Thyroid gland (tissue), 4 donors: ENCODE results near the gene FARS2. TPM values are rescaled to one million over a fixed set of nuclear protein-coding genes. Genes with fewer than 3 reads are reported as not detected.

Source experiments
- DNase-seq, 2 donors: peaks; one replicate each; pipeline ENCODE4 v3.0.0-alpha.2; 2019
- H3K27ac ChIP-seq, 3 donors: fragments of 200-600 bp; sonication (generic); 1 replicate in 2 of 3; 2 replicates in 1 of 3; pipeline ENCODE4 v1.5.1; 2016 to 2019; ENCODE audit warnings: mild to moderate bottlenecking in 1 of 3, moderate library complexity in 1 of 3
- H3K27me3 ChIP-seq: fragments of 200-600 bp; sonication (generic); one replicate; pipeline ENCODE4 v1.5.1; 2019
- H3K36me3 ChIP-seq, 2 donors: fragments of 200-600 bp; sonication (generic); one replicate each; pipeline ENCODE4 v1.5.1; 2016 to 2019
- H3K4me1 ChIP-seq, 2 donors: fragments of 200-600 bp; sonication (generic); one replicate each; pipeline ENCODE4 v1.5.1; 2017 to 2019
- H3K4me3 ChIP-seq, 3 donors: fragments of 200-600 bp; sonication (generic); replicated peaks in 1 of 3; 1 replicate in 2 of 3; 2 replicates in 1 of 3; pipeline ENCODE4 v1.5.1; 2016; ENCODE audit warnings: mild to moderate bottlenecking in 1 of 3
- H3K9me3 ChIP-seq: fragments of 200-600 bp; sonication (generic); one replicate; pipeline ENCODE4 v1.5.1; 2017
- POLR2A ChIP-seq, 2 donors: fragments of 450-650 bp; IDR thresholded peaks; one replicate each; pipeline ENCODE4 v1.6.1; 2017; ENCODE audit warnings: antibody characterized with exemption in 2 of 2, mild to moderate bottlenecking in 2 of 2, moderate library complexity in 1 of 2
- WGBS, 2 donors: methylation state at CpG; one replicate each; pipeline ENCODE4 v1.1.5; 2017; 5-methylcytosine and 5-hydroxymethylcytosine counted together
- intact Hi-C: fragments of 100-400 bp; cut with DNase I; formaldehyde crosslinking; loops from one replicate; pipeline ENCODE4 v1.15.1; 2023
- total RNA-seq, 4 donors: library from RNA; depleted of rRNA; stranded (reverse); fragments of >200 nt; gene quantifications; one replicate each; pipeline ENCODE4 v1.2.3, GENCODE V29; 2016
- TF ChIP-seq, protein P1 (sequence below), 6 experiments: fragments of 200-600 bp in 3 of 6; fragments of 450-650 bp in 3 of 6; sonication (generic) in 3 of 6; IDR thresholded peaks; one replicate each; pipeline ENCODE4 v1.5.1; 2016 to 2019; ENCODE audit warnings: antibody characterized with exemption in 6 of 6, mild to moderate bottlenecking in 2 of 6, inconsistent platforms in 1 of 6, moderate library complexity in 1 of 6

The FARS2 gene
- total RNA-seq, 4 donors from 2014 or later = 27.4 to 47.1 (median 34.2) TPM

DNA sequence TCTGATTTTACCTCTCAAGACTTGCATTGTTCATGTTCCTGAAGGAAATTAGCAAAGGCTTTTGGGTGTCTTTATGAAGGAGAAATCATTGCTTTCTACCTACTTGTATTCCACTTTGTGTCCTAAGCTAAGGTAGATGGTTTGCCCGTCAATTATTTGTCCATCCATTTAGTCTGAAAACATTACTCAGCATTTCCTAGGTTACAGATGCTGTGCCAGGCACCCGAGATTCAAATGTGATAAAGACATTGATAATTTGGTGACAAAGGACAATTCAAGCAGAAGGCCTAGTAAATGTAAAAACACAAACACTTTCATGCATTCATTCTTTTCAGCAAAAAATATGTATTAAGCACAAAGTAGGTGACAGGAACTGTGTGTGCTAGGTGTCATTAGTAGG is 251.1 kb downstream of the FARS2 start:
- no peak overlapping the region for H3K27ac ChIP-seq
- TF ChIP-seq POLR2A (IDR thresholded peaks at IDR 0.05) = no peak
- intact Hi-C loops = no loop called here
- no peak overlapping the region for H3K4me3 ChIP-seq
- no peaks in the 10 kb centered on the region for H3K36me3 ChIP-seq
- H3K4me1 ChIP-seq = peaks cover 0 to 3% of the 10 kb centered on the region in 2 donors
- WGBS, 2 donors = 95 to 96% methylated on average over 2 of the region's 2 CpGs
- DNase-seq = no peak
- H3K27me3 ChIP-seq = no peaks in the 10 kb centered on the region
- no peaks in the 10 kb centered on the region for H3K9me3 ChIP-seq

DNA sequence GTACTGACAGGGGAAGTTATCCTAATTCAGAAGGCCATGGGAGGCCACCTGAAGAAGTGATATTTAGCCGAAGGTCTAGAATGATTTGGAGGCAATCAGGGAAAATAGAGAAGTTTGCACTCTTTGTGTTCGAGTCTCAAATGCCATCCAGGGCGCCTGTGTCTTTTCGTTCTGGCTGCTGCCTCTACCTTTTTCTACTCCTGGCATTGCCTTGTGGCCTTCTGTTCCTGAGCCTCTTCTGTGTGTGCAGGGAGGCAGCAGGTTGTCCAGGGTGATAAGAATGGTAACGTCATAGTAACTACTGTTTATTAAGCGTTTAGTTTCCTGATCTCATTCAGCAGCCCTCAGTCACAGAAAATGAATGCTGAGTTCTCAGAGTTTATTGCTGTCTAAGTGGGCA is 252.1 kb downstream of the FARS2 start:
- intact Hi-C loops = no loop called here
- Histone ChIP-seq H3K36me3 (no peaks in the 10 kb centered on the region), H3K4me1 (no peaks in the 10 kb centered on the region), H3K27ac (no peak overlapping the region), H3K4me3 (no peak overlapping the region), H3K27me3 (no peaks in the 10 kb centered on the region), H3K9me3 (no peaks in the 10 kb centered on the region)
- no peak for DNase-seq
- TF ChIP-seq, protein P1, sequence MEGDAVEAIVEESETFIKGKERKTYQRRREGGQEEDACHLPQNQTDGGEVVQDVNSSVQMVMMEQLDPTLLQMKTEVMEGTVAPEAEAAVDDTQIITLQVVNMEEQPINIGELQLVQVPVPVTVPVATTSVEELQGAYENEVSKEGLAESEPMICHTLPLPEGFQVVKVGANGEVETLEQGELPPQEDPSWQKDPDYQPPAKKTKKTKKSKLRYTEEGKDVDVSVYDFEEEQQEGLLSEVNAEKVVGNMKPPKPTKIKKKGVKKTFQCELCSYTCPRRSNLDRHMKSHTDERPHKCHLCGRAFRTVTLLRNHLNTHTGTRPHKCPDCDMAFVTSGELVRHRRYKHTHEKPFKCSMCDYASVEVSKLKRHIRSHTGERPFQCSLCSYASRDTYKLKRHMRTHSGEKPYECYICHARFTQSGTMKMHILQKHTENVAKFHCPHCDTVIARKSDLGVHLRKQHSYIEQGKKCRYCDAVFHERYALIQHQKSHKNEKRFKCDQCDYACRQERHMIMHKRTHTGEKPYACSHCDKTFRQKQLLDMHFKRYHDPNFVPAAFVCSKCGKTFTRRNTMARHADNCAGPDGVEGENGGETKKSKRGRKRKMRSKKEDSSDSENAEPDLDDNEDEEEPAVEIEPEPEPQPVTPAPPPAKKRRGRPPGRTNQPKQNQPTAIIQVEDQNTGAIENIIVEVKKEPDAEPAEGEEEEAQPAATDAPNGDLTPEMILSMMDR (IDR thresholded peaks at IDR 0.05) = no peak
- no peak for TF ChIP-seq POLR2A (IDR thresholded peaks at IDR 0.05)
- WGBS, 2 donors = 90 to 93% methylated on average over 6 of the region's 6 CpGs

DNA sequence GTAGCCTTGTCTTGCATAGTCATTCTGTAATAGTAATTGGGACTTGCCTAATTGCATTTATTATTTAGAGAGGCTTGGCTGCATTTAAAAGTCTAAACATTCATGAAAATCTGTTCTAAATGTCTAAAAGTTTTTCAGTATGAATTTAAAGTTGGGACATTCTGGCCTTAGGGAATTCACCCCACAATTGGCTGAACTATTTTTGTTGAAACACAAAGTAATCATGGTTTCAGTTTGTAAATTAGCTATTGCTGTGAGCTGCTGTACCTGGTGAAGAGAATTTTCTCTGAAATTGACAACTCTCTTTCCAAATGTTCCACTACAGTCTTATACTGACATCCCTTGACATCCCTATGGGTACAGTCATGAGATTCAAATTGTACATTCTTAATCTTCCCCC is 253.0 kb downstream of the FARS2 start:
- no peak for DNase-seq
- TF ChIP-seq, protein P1 (IDR thresholded peaks at IDR 0.05) = no peak
- no peak for TF ChIP-seq POLR2A (IDR thresholded peaks at IDR 0.05)
- Histone ChIP-seq H3K36me3 (no peaks in the 10 kb centered on the region), H3K4me3 (no peak overlapping the region), H3K4me1 (no peaks in the 10 kb centered on the region), H3K27me3 (no peaks in the 10 kb centered on the region), H3K9me3 (no peaks in the 10 kb centered on the region), H3K27ac (no peak overlapping the region)
- intact Hi-C loops = no loop called here

DNA sequence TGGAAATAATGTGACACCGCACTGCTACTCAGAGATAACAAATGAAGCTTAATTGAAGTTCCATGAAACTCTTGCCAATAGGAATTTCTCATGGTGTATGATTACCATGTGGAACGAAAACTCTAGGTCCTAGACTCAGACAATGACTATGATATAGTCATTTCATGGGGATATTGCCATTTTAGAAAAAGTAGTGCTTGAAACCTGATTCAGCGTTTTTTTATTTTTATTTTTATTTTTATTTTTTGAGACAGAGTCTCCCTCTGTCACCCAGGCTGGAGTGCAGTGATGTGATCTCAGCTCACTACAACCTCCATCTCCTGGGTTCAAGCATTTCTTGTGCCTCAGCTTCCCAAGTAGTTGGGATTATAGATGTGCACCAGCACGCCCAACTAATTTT is 253.9 kb downstream of the FARS2 start:
- DNase-seq = no peak
- TF ChIP-seq, protein P1 (IDR thresholded peaks at IDR 0.05) = no peak
- no peak for TF ChIP-seq POLR2A (IDR thresholded peaks at IDR 0.05)
- no peak overlapping the region for H3K27ac ChIP-seq
- H3K27me3 ChIP-seq = no peaks in the 10 kb centered on the region
- no peak overlapping the region for H3K4me3 ChIP-seq
- H3K9me3 ChIP-seq = no peaks in the 10 kb centered on the region
- WGBS, 2 donors = 96% methylated on average over 4 of the region's 4 CpGs
- H3K36me3 ChIP-seq = no peaks in the 10 kb centered on the region
- no peaks in the 10 kb centered on the region for H3K4me1 ChIP-seq
- intact Hi-C loops = no loop called here

DNA sequence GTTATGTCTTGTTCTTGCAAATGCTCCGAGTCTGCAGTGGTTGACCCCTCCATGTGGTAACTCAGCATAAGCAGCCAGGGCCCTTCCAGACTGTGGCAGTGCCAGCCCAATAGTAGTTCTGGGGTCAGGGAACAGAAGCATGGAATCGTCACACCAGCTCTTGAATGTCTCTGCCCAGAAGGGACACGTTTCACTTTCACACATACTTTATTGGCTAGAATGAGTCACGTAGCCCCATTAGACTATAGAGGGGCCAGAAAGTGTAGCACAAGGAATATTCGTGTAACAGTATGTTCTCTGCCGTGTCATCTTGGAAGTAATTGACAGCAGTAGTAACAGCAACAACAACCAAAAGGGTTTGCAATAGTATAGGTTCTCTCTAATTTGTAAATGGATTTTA is 254.7 kb downstream of the FARS2 start:
- H3K4me1 ChIP-seq = peaks cover 0 to under 1% of the 10 kb centered on the region in 2 donors
- 89 to 90% methylated on average over 6 of the region's 6 CpGs for WGBS, 2 donors
- no peak overlapping the region for H3K27ac ChIP-seq
- no peak overlapping the region for H3K4me3 ChIP-seq
- DNase-seq = no peak
- H3K27me3 ChIP-seq = no peaks in the 10 kb centered on the region
- H3K36me3 ChIP-seq = no peaks in the 10 kb centered on the region
- intact Hi-C loops = no loop called here
- H3K9me3 ChIP-seq = no peaks in the 10 kb centered on the region
- TF ChIP-seq POLR2A (IDR thresholded peaks at IDR 0.05) = no peak
- TF ChIP-seq, protein P1 (IDR thresholded peaks at IDR 0.05) = no peak

DNA sequence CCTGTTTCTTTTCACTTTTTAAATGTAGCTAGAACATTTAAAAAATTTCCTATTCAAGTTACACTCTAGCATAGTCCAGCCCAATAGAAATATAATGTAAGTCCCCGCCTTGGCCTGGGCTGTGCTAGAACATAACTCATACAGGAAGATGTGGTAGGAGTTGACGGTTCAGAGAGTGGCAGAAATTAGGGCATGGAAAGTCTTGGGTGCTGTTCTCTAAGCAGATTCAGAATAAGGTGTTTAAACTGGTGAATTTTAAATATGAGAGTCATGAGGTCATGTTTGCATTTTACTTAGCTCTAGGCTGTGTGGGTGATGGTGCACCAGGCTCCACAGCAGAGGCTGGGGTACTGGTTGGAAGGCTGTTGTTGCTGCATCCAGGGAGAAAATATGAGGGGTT is 256.5 kb downstream of the FARS2 start:
- TF ChIP-seq POLR2A (IDR thresholded peaks at IDR 0.05) = no peak
- TF ChIP-seq, protein P1 (IDR thresholded peaks at IDR 0.05) = no peak
- intact Hi-C loops = no loop called here
- Histone ChIP-seq H3K27ac (no peak overlapping the region), H3K9me3 (no peaks in the 10 kb centered on the region), H3K4me1 (peaks cover 0 to 3% of the 10 kb centered on the region in 2 donors), H3K27me3 (no peaks in the 10 kb centered on the region), H3K36me3 (no peaks in the 10 kb centered on the region), H3K4me3 (no peak overlapping the region)
- WGBS, 2 donors = 96 to 97% methylated on average over 2 of the region's 2 CpGs
- DNase-seq = no peak
